K562 (cell line): ENCODE data around the gene TMEM252.

Source experiments
- ARNT ChIP-seq, 2 experiments: fragments of 450-650 bp; IDR thresholded peaks; 2 replicates each; pipeline ENCODE4 v1.6.1; 2016; ENCODE audit warnings: mild to moderate bottlenecking in 1 of 2
- BCL6 ChIP-seq: fragments of 250-450 bp; sonication (Bioruptor Pico); IDR thresholded peaks from 2 replicates; pipeline ENCODE4 v1.4.0; 2020
- CHD2 ChIP-seq: IDR thresholded peaks from 2 replicates; pipeline ENCODE4 v1.6.1; 2011; ENCODE audit warnings: low read depth, low read length

- TF ChIP-seq CHD2 (no peak), ARNT (IDR thresholded peaks at IDR 0.05) (no peak), BCL6 (CRISPR knock-in tag) (no peak)
These were observed 41.9 kb downstream of the TMEM252 start for GRCh38 chr9:68498816-68499215.
